GM23248 (cell line): ENCODE measurements around the gene CLCNKA.

Experiments
- EZH2 ChIP-seq: fragments of 200-600 bp; sonication (generic); IDR thresholded peaks from 2 replicates; pipeline ENCODE4 v1.6.1; 2018; ENCODE audit warnings: antibody characterized with exemption, mild to moderate bottlenecking; ENCODE audit not compliant: insufficient read depth, poor library complexity, severe bottlenecking
- EZH2phosphoT487 ChIP-seq: fragments of 200-600 bp; sonication (generic); IDR thresholded peaks from 2 replicates; pipeline ENCODE4 v1.6.1; 2018; ENCODE audit warnings: antibody characterized with exemption, moderate library complexity, mild to moderate bottlenecking, low read depth; ENCODE audit not compliant: insufficient read depth

DNA sequence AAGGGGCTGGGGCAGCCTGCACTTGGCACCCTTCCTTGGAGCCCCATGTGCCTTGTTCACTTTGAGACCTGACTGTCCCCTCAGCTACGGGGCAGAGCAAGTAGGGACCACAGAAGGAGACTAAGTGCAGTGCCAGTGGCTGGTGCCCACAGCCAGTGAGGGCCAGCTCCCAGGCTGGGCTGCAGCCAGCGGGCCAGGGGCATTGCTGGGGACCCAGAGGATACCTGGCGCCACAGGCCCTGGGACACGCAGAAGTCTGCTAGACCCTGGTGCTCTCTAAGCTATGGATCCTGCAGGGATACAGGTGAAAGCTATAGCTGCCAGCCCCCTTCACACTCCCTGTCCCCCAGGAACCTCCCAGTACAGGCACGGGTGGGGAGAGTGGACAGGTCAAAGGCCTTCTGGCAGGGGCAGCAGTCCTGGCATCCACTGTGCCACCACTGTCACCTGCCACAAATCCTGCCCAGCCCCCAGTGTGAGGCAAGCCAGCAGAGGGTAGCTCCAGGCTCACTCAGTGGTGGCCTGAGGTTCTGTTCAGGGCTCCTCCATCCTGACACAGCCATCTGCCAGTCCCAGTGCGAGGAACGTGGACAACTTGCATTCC is 1.3 kb downstream of the CLCNKA start:
- TF ChIP-seq EZH2phosphoT487 (no peak), EZH2 (no peak)
